HCT116 (cell line): ENCODE results near the gene EXOC4. TPM values are rescaled to one million over a fixed set of nuclear protein-coding genes. Genes with fewer than 3 reads are reported as not detected.

ENCODE experiments used
- ATAC-seq: fragments of 200-7000 bp; cut with Tn5 transposase; 2 replicates; pipeline ENCODE4 v1.9.1; 2020; ENCODE audit warnings: mild to moderate bottlenecking, moderate library complexity
- BruUV-seq: library from RNA; stranded (reverse); fragments of 400-500 nt; replicated peaks from 2 replicates; lab custom pipeline; 2021; lab: Mats Ljungman, UMichigan
- CTCF ChIA-PET: fragments of 300-600 bp; sonication (Branson Sonifier 250); formaldehyde crosslinking; loops from one replicate; lab custom pipeline; 2021; ENCODE audit warnings: antibody characterized with exemption; lab: Charles Lee
- POLR2A ChIA-PET: fragments of 300-600, 350-600 bp; sonication (Branson Sonifier 250); formaldehyde crosslinking; loops from one replicate; lab custom pipeline; 2021; ENCODE audit warnings: antibody characterized with exemption; lab: Charles Lee
- RAD21 ChIA-PET, 2 experiments: fragments of 300-600 bp; sonication (Branson Sonifier 250); formaldehyde crosslinking; loops; one replicate each; lab custom pipeline; 2023; ENCODE audit warnings: low total read pairs in 2 of 2; ENCODE audit not compliant: uncharacterized antibody in 2 of 2, unreplicated experiment in 2 of 2, low non-redundant PET in 1 of 2; lab: Charles Lee
- DNase-seq: peaks from one replicate; pipeline ENCODE4 v3.0.0-alpha.2; 2010; ENCODE audit warnings: low read depth, low spot score
- H2AFZ ChIP-seq: fragments of 200-600 bp; shearing (Covaris generic), sonication (generic); 2 replicates; pipeline ENCODE4 v1.6.1; 2017; ENCODE audit warnings: low read depth, mixed run types, mixed read lengths, antibody characterized with exemption, low read length; ENCODE audit not compliant: poor library complexity, severe bottlenecking
- H3K27ac ChIP-seq: 2 replicates; pipeline ENCODE4 v1.5.1; 2012; ENCODE audit warnings: low read depth, low read length
- H3K27me3 ChIP-seq: fragments of 200-600 bp; sonication (generic); 2 replicates; pipeline ENCODE4 v1.6.1; 2016; ENCODE audit warnings: mixed run types, low read length, mixed read lengths; ENCODE audit not compliant: insufficient read depth
- H3K36me3 ChIP-seq, 2 experiments: fragments of 200-500 bp in 1 of 2; fragments of 200-600 bp in 1 of 2; sonication (Bioruptor generic) in 1 of 2; sonication (generic) in 1 of 2; 2 replicates each; pipeline versions ENCODE4 v1.5.1 to v1.6.1; 2014 to 2016; ENCODE audit warnings: low read length in 2 of 2, inconsistent platforms in 1 of 2, mixed read lengths in 1 of 2, mixed run types in 1 of 2; ENCODE audit not compliant: insufficient read depth in 2 of 2, control insufficient read depth in 1 of 2
- H3K4me1 ChIP-seq, 2 experiments: fragments of 200-600 bp in 1 of 2; sonication (generic) in 1 of 2; 2 replicates each; pipeline versions ENCODE4 v1.5.1 to v1.6.1; 2012 to 2017; ENCODE audit warnings: low read length in 2 of 2, inconsistent platforms in 1 of 2, mild to moderate bottlenecking in 1 of 2, mixed read lengths in 1 of 2, mixed run types in 1 of 2, moderate library complexity in 1 of 2; ENCODE audit not compliant: insufficient read depth in 2 of 2, control insufficient read depth in 1 of 2
- H3K4me2 ChIP-seq: fragments of 200-600 bp; sonication (generic); 2 replicates; pipeline ENCODE4 v1.6.1; 2017; ENCODE audit warnings: mixed run types, low read length, mixed read lengths
- H3K4me3 ChIP-seq, 2 experiments: fragments of 200-600 bp in 1 of 2; sonication (generic) in 1 of 2; replicated peaks in 1 of 2; 2 replicates each; pipeline ENCODE4 v1.5.1; 2011 to 2016; ENCODE audit warnings: low read length in 2 of 2, control low read depth in 1 of 2, low read depth in 1 of 2, mild to moderate bottlenecking in 1 of 2, mixed read lengths in 1 of 2, mixed run types in 1 of 2
- H3K79me2 ChIP-seq: fragments of 200-600 bp; sonication (generic); 2 replicates; pipeline ENCODE4 v1.6.1; 2017; ENCODE audit warnings: mild to moderate bottlenecking, mixed run types, low read length, moderate library complexity, mixed read lengths; ENCODE audit not compliant: insufficient read depth
- H3K9ac ChIP-seq: fragments of 200-600 bp; sonication (generic); 2 replicates; pipeline ENCODE4 v1.6.1; 2016; ENCODE audit warnings: low read length, mixed read lengths
- H3K9me2 ChIP-seq: fragments of 200-600 bp; sonication (generic), shearing (Covaris generic); 2 replicates; pipeline ENCODE4 v1.6.1; 2017; ENCODE audit warnings: mixed run types, mild to moderate bottlenecking, moderate library complexity; ENCODE audit not compliant: insufficient read depth
- H3K9me3 ChIP-seq, 2 experiments: fragments of 200-500 bp in 1 of 2; fragments of 200-600 bp in 1 of 2; sonication (Bioruptor generic) in 1 of 2; sonication (generic) in 1 of 2; 2 replicates each; pipeline ENCODE4 v1.6.1; 2014 to 2017; ENCODE audit warnings: low read length in 2 of 2, mixed read lengths in 2 of 2, inconsistent platforms in 1 of 2, low read depth in 1 of 2, mild to moderate bottlenecking in 1 of 2, mixed run types in 1 of 2, moderate library complexity in 1 of 2; ENCODE audit not compliant: control insufficient read depth in 1 of 2, insufficient read depth in 1 of 2
- H4K20me1 ChIP-seq: fragments of 200-600 bp; sonication (generic), shearing (Covaris generic); 2 replicates; pipeline ENCODE4 v1.6.1; 2017; ENCODE audit warnings: mixed run types, mild to moderate bottlenecking, moderate library complexity; ENCODE audit not compliant: insufficient read depth
- EGR1 ChIP-seq: IDR thresholded peaks from 2 replicates; pipeline ENCODE4 v1.6.1; 2012; ENCODE audit warnings: low read depth
- ELF1 ChIP-seq: IDR thresholded peaks from 2 replicates; pipeline ENCODE4 v1.6.1; 2012; ENCODE audit warnings: low read depth, borderline replicate concordance
- EZH2 ChIP-seq: fragments of 200-600 bp; sonication (generic); IDR thresholded peaks from 2 replicates; pipeline ENCODE4 v1.6.1; 2017; ENCODE audit warnings: antibody characterized with exemption, mixed run types
- EZH2phosphoT487 ChIP-seq: fragments of 200-600 bp; IDR thresholded peaks from 2 replicates; pipeline ENCODE4 v1.6.1; 2018; ENCODE audit warnings: antibody characterized with exemption, borderline replicate concordance
- FOSL1 ChIP-seq: IDR thresholded peaks from 2 replicates; pipeline ENCODE4 v1.6.1; 2012; ENCODE audit warnings: low read depth
- POLR2A ChIP-seq: IDR thresholded peaks from 2 replicates; pipeline ENCODE4 v1.7.0; 2011; ENCODE audit warnings: borderline replicate concordance; ENCODE audit not compliant: insufficient read depth, insufficient read length; ENCODE audit errors: extremely low read depth
- POLR2AphosphoS5 ChIP-seq: IDR thresholded peaks from 2 replicates; pipeline ENCODE4 v1.6.1; 2011; ENCODE audit warnings: mild to moderate bottlenecking, low read depth, low read length, moderate library complexity
- RAD21 ChIP-seq: IDR thresholded peaks from 2 replicates; pipeline ENCODE4 v1.6.1; 2012; ENCODE audit warnings: low read depth, mild to moderate bottlenecking
- SIN3A ChIP-seq: IDR thresholded peaks from 2 replicates; pipeline ENCODE4 v1.6.1; 2012; ENCODE audit warnings: low read depth
- SP1 ChIP-seq: IDR thresholded peaks from 2 replicates; pipeline ENCODE4 v1.6.1; 2012; ENCODE audit warnings: low read depth
- SRF ChIP-seq: IDR thresholded peaks from 2 replicates; pipeline ENCODE4 v1.6.1; 2012; ENCODE audit warnings: low read depth
- TCF7L2 ChIP-seq: IDR thresholded peaks from 2 replicates; pipeline ENCODE4 v1.7.0; 2011; ENCODE audit warnings: borderline replicate concordance, inconsistent platforms; ENCODE audit not compliant: insufficient read depth, insufficient read length; ENCODE audit errors: extremely low read depth
- YY1 ChIP-seq: IDR thresholded peaks from 2 replicates; pipeline ENCODE4 v1.6.1; 2011; ENCODE audit warnings: low read length, low read depth, moderate library complexity, mild to moderate bottlenecking; ENCODE audit not compliant: insufficient replicate concordance; ENCODE audit errors: extremely low read depth
- intact Hi-C: fragments of 100-400 bp; cut with micrococcal nuclease; formaldehyde crosslinking; loops from 2 replicates; pipeline ENCODE4 v1.10.0; 2022
- total RNA-seq: library from RNA; stranded (reverse); gene quantifications from one replicate; pipeline ENCODE4 v1.2.1, GENCODE V29; 2021; ENCODE audit not compliant: unreplicated experiment
- TF ChIP-seq, protein P1 (sequence below), 3 experiments: fragments of 200-600 bp in 1 of 3; sonication (generic) in 1 of 3; IDR thresholded peaks in 2 of 3; conservative IDR thresholded peaks in 1 of 3; 2 replicates each; pipeline ENCODE4 v1.5.1; 2012 to 2017; ENCODE audit warnings: low read depth in 2 of 3, low read length in 2 of 3, antibody characterized with exemption in 1 of 3, borderline replicate concordance in 1 of 3, control low read depth in 1 of 3, mild to moderate bottlenecking in 1 of 3, mixed read lengths in 1 of 3, mixed run types in 1 of 3, moderate library complexity in 1 of 3; ENCODE audit not compliant: insufficient read depth in 1 of 3
- TF ChIP-seq, protein P2 (sequence below): IDR thresholded peaks from 2 replicates; pipeline ENCODE4 v1.6.1; 2012
- TF ChIP-seq, protein P3 (sequence below): IDR thresholded peaks from 2 replicates; pipeline ENCODE4 v1.6.1; 2012
- TF ChIP-seq, protein P4 (sequence below): IDR thresholded peaks from 2 replicates; pipeline ENCODE4 v1.6.1; 2011; ENCODE audit warnings: mild to moderate bottlenecking, low read length, moderate library complexity; ENCODE audit not compliant: insufficient replicate concordance; ENCODE audit errors: extremely low read depth

EXOC4 gene
- total RNA-seq, 1 experiment from 2014 or later, result 40.3 TPM

DNA sequence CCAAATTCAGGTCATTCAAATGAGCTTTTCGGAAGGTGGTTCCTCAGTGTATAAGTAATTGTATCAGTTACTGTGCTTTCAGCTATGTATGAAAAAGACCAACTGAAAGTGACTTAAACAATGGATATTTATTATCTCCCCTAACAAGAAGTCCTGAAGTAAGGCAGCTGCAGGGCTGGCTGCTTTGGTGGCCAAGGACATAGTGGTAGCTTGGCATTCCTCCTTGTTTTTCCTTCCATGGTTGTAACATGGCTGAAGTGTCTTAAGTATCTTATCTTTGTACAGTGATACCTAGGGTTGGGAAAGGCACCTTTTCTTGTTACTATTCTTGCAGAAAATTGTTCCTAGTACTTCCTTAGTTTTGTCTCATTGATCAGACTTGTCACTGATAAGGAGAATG is 21.4 kb downstream of the EXOC4 start:
- no peaks in the 10 kb centered on the region for H3K9me3 ChIP-seq
- no peak overlapping the region for H3K9ac ChIP-seq
- H3K27me3 ChIP-seq, result no peaks in the 10 kb centered on the region
- no peak for ATAC-seq
- H3K79me2 ChIP-seq, result peaks cover 24% of the 10 kb centered on the region; the same call in 1 of the 2 replicates
- H3K27ac ChIP-seq, result no peak overlapping the region
- BruUV-seq, result no TSS peak
- H3K9me2 ChIP-seq, result no peaks in the 10 kb centered on the region
- H2AFZ ChIP-seq, result no peak overlapping the region
- DNase-seq, result no peak
- H3K4me2 ChIP-seq, result no peak overlapping the region
- H3K4me3 ChIP-seq, result no peak overlapping the region
- intact Hi-C loops, result no loop called here
- no peaks in the 10 kb centered on the region for H4K20me1 ChIP-seq
- peaks cover 0 to 3% of the 10 kb centered on the region in 2 experiments; a peak in 1 of 4 replicates for H3K36me3 ChIP-seq
- no peaks in the 10 kb centered on the region for H3K4me1 ChIP-seq
- ChIA-PET POLR2A (no interaction called here), RAD21 (no interaction called here), CTCF (no interaction called here)
- TF ChIP-seq TCF7L2 (no peak), EZH2 (no peak), POLR2AphosphoS5 (no peak), RAD21 (no peak), SRF (no peak), SIN3A (no peak), EZH2phosphoT487 (no peak), ELF1 (no peak), FOSL1 (no peak), POLR2A (no peak), SP1 (no peak), EGR1 (no peak), YY1 (no peak)
- TF ChIP-seq, protein P1, sequence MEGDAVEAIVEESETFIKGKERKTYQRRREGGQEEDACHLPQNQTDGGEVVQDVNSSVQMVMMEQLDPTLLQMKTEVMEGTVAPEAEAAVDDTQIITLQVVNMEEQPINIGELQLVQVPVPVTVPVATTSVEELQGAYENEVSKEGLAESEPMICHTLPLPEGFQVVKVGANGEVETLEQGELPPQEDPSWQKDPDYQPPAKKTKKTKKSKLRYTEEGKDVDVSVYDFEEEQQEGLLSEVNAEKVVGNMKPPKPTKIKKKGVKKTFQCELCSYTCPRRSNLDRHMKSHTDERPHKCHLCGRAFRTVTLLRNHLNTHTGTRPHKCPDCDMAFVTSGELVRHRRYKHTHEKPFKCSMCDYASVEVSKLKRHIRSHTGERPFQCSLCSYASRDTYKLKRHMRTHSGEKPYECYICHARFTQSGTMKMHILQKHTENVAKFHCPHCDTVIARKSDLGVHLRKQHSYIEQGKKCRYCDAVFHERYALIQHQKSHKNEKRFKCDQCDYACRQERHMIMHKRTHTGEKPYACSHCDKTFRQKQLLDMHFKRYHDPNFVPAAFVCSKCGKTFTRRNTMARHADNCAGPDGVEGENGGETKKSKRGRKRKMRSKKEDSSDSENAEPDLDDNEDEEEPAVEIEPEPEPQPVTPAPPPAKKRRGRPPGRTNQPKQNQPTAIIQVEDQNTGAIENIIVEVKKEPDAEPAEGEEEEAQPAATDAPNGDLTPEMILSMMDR (IDR thresholded peaks at IDR 0.05 in 2 of 3, conservative IDR thresholded peaks at IDR 0.05 in 1 of 3; ENCODE audit: borderline replicate concordance in 1 of 3, insufficient read depth in 1 of 3, low read depth in 2 of 3, low read length in 2 of 3), result no peak
- TF ChIP-seq, protein P2, sequence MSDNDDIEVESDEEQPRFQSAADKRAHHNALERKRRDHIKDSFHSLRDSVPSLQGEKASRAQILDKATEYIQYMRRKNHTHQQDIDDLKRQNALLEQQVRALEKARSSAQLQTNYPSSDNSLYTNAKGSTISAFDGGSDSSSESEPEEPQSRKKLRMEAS, result no peak
- TF ChIP-seq, protein P3, sequence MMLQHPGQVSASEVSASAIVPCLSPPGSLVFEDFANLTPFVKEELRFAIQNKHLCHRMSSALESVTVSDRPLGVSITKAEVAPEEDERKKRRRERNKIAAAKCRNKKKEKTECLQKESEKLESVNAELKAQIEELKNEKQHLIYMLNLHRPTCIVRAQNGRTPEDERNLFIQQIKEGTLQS, result no peak
- TF ChIP-seq, protein P4, sequence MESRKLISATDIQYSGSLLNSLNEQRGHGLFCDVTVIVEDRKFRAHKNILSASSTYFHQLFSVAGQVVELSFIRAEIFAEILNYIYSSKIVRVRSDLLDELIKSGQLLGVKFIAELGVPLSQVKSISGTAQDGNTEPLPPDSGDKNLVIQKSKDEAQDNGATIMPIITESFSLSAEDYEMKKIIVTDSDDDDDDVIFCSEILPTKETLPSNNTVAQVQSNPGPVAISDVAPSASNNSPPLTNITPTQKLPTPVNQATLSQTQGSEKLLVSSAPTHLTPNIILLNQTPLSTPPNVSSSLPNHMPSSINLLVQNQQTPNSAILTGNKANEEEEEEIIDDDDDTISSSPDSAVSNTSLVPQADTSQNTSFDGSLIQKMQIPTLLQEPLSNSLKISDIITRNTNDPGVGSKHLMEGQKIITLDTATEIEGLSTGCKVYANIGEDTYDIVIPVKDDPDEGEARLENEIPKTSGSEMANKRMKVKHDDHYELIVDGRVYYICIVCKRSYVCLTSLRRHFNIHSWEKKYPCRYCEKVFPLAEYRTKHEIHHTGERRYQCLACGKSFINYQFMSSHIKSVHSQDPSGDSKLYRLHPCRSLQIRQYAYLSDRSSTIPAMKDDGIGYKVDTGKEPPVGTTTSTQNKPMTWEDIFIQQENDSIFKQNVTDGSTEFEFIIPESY, result no peak
- TF ChIP-seq, all 23 proteins: peak for 0
